EH (cell line): ENCODE measurements around the gene PIK3R2.

Experiments
- DNase-seq: peaks from one replicate; pipeline ENCODE4 v3.0.0-alpha.2; 2015; ENCODE audit warnings: low read depth

Gene PIK3R2

GRCh38 chr19:18155095-18156087 is 2.4 kb downstream of the PIK3R2 start:
- no peak for DNase-seq

- DNase-seq = no peak
Measured at GRCh38 chr19:18156268-18156667, 3.3 kb downstream of the PIK3R2 start.

- DNase-seq = peak; percentile 78
Measured at GRCh38 chr19:18156841-18157464, 4.0 kb downstream of the PIK3R2 start.

GRCh38 chr19:18157465-18158063 is 4.6 kb downstream of the PIK3R2 start:
- no peak for DNase-seq

- DNase-seq = no peak
Measured at GRCh38 chr19:18158467-18158866, 5.5 kb downstream of the PIK3R2 start.

GRCh38 chr19:18159059-18159616 is 6.2 kb downstream of the PIK3R2 start:
- DNase-seq = peak; percentile 42

GRCh38 chr19:18159810-18160209 is 6.8 kb downstream of the PIK3R2 start:
- no peak for DNase-seq

- no peak for DNase-seq
Measured at GRCh38 chr19:18160493-18160970, 7.6 kb downstream of the PIK3R2 start.

- DNase-seq = peak; percentile 66
Measured at GRCh38 chr19:18160971-18161635, 8.1 kb downstream of the PIK3R2 start.

GRCh38 chr19:18161636-18162002 is 8.7 kb downstream of the PIK3R2 start:
- no peak for DNase-seq

- DNase-seq = no peak
Measured at GRCh38 chr19:18164072-18164471, 11.1 kb downstream of the PIK3R2 start.

GRCh38 chr19:18165794-18166544 is 13.0 kb downstream of the PIK3R2 start:
- DNase-seq = no peak

- no peak for DNase-seq
Measured at GRCh38 chr19:18167011-18167410, 14.0 kb downstream of the PIK3R2 start.

GRCh38 chr19:18167975-18168645 is 15.1 kb downstream of the PIK3R2 start:
- peak; percentile 54 for DNase-seq

GRCh38 chr19:18168673-18169381 is 15.9 kb downstream of the PIK3R2 start:
- DNase-seq = no peak

GRCh38 chr19:18170714-18171255 is 17.8 kb downstream of the PIK3R2 start:
- no peak for DNase-seq

GRCh38 chr19:18171605-18172327 is 18.8 kb downstream of the PIK3R2 start:
- no peak for DNase-seq

GRCh38 chr19:18172331-18173053 is 19.5 kb downstream of the PIK3R2 start:
- no peak for DNase-seq
